NCI-H2227 (cell line): Measurements from ENCODE around the gene BCO2.

Experiments
- DNase-seq: peaks from one replicate; lab custom pipeline; 2025; ENCODE audit not compliant: unreplicated experiment; lab: John Stamatoyannopoulos, UW

The BCO2 gene

DNA sequence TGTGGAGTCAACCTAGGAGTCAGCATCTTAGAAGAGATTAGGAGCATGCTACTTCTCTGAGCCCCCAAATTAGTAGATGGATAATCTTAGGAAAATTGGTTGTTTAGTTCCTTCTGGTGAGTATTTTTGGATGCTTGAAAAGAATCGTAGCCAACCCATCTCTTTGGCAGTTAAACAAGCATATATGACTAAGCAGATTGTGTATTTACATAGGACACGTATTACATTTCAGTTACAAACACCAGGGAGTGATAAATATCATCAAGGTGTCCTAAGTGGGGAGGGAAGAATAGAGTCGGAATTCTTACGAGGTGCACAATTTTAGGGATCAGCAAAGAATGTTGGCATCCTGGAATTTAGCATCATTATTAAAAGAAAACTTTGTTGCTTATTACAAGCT is 71.9 kb downstream of the BCO2 start:
- DNase-seq, result no peak

DNA sequence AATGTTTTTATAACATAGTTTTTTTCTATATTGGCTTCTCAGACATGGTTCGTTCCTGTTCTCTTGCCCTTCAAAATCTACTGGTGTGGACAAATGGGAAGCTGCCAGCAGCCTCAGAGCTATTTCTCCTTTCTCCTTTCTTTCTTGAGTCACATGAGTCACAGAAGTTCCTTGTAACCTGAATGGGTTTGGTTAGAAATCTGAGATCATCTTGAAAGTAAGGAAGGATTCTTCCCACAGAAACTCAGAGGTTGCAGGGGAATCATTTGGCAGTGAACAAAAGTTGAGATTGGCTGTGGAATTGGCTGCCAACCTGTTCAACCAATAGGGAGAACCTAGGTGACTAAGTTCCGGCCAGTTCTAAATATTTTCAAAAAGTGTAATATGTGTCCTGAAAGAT is 72.9 kb downstream of the BCO2 start:
- DNase-seq, result no peak

DNA sequence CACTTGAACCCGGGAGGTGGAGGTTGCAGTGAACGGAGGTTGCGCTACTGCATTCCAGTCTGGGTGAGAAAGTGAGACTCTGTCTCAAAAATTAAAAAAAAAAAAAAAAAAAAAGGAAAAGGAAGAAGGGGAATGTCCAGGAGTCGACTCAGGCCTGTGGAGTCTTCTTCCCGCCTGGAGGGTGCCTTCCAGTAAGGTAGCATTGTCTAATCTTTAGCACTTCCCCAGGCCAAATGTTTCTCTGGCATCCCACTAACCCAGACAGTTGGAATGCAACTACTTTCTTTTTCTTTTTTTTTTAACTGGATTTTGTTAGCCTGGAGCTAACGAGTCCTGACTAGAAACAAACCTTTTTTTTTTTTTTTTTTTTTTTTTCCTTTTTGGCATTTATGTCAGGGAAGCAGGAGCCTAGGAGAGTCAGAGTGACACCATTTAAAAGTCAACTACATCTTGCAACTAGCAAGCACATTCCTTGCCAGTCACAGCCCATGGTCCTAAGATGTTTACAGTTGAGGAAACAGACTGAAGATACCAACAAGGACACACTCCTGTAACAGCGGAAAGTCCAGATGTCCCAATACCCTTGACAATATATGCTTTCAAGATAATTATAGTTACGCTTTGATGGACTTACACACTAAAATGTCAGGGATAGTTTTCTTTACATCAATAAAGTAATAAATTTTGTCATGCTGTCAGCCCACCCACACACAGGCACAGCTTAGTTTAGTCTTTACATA is 74.7 kb downstream of the BCO2 start:
- DNase-seq, result no peak

DNA sequence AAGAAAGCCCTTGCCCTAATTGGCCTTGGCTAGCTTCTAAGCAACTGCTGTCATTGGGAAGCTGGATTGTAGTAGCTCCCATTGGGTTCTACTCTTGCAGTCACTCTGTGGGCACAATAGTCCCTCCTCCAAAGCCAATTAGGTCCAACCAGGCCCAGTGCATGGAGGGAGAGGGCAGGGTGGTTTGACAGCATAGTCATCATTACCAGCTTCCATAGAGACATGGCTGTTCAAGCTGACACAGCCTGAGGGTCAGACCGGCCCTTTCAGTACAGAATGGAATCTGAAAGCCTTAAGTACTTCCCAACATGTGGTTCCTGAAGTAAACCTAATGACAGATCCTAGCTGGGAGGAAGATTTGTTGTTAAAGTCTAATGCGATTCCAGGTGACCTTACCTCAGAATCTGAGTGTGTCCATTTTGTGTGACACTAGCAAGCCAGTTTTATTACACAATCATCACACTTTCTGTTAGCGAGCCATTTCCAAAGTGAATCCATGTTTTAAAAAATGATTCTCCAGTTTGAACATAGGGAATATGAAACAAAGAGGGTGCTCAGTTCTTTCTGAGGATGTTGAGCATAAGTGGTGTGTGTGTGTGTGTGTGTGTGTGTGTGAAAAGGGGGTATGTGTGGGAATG is 78.4 kb downstream of the BCO2 start:
- no peak for DNase-seq

DNA sequence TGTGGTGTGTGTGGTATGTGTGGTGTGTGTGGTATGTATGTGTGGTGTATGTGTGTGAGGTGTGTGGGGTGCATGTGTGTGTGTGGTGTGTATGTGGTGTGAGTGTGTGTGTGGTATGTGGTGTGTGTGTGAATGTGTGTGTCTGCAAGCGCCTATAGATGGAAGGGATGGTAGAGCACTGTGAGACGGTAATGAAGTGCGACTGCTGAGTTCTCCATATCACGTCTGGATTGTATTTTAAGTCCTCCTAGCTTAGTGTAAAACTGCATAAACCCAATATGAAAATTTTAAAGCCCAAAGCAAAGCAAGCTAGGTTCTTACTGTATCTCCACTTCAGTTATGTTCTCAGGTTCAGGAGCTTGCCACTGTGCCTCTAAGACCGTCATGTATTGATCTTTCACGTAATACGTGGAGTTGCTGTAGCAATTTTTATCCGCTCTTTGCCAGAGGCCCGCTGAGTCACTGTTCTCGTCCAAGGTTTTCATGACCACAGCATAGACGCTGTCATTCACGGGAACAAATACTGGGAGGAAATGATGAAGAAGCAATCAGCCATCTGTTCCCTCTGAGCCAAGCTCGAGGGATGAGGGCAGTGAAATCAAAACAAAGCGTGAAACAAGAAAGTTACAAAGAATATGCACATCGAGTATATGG is 79.9 kb downstream of the BCO2 start:
- no peak for DNase-seq

DNA sequence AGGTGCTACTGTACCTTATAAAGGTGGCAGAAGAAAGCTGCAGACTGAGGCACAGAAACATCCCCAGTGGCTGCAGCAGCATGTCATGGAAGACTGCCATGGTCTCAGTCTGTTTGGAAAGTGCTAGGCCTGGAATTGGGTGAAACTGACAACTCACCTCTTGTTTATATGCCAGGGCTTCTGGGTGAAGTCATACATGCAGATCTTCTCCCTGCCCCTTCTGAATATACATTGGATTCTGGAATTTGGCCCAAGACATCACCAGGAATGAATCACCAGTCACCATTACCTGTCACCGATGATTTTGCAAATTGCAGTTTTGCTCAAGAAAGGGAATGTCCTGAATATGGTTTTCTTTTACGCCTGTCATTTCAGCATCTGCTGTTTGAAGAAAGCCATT is 85.2 kb downstream of the BCO2 start, which contains the start of gene PLET1:
PLET1 (minus strand) TSS at position 371 of the 400 bp plus-strand sequence; CDS start at position 100, 271 bp downstream.
- DNase-seq, result no peak

DNA sequence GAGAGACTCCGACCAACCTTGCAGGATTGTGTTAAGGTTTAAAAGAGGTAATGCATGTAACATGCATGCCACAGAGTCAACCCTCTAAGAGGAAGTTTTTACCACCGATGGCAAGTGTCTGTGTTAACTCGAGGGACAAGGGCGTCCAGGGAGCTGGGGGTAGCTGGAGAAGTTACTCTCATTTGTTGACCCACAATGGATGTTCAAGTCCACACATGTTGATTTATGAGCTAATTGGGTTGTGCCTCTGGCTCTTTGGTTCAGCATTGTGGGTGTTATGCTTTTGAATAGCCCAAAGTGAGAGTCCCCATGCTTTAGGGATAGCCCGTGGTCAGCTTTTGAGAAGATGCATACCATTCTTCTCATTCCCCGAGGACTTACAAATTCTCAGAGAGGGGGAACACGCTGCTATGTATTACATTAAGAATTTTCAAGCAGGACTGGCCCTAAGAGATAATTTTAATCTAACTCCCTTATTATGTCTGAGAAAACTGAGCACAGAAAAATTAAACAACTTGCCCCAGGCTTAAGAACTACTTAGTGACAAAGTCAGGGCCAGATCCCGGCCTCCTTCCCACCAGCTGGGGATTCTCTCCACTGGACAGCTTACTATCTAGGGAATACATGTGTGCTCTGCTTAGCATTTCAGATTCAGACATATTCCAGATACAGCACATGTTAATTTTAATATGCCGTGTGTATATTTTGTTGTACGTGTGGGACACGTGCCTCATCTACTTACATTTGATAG is 90.5 kb downstream of the BCO2 start:
- DNase-seq, result no peak

DNA sequence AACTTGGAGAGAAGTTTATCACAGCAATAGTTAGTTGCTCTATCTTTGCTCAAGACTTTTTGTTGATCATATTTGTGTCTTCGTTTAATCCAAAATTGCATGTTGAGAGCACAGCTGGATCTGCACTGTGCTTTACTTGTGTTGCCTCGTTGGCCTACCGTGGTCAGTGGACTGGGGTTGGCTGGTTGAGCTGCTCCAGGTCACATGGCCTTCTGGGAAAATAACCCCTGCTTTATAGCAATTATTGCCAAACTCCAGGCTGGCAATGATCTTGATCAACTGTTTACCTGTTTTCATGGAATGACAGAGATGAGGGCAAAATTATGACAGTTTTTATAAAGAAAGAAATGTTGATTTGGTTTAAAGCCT is 91.1 kb downstream of the BCO2 start:
- DNase-seq, result no peak

DNA sequence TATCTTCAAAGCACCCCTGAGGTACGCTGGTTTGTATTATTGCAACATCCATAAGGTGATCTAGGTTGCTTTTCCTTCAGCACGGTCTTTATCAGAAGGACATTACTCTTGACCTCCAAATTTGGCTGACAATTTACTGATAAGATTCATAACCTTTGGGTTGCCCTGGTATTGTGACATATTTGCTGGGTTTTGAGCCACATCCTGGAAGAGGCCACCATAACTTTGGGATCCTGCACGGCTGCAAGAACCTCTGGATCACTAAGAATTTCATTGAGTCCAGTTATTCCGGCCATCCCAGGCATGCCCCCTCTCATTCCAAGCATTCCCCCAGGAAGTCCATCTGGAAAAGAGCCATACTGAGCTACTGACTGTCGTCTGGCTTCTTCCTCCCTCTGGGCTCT is 91.9 kb downstream of the BCO2 start:
- no peak for DNase-seq

DNA sequence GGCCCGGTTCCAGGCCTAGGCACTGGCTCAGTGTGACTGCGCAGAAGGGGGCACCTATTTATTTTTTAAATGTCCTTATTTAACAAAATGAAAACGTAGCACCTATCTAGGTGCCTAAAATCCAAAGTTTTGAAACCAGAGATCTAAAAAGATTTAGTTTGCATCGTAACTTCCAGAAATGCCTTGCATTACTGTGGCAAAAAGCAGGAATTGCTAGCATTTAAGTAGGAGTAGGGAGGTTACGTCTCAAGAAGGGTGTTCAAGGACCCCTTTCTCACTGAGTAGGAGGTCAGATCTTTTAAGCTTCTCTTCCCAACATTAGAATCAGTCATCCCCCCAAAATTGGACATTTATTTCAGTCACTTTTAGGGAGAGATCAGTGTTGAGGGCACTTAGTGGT is 93.1 kb downstream of the BCO2 start:
- no peak for DNase-seq
